ENCODE results near the gene ZNF462.

ZNF462 gene

DNA sequence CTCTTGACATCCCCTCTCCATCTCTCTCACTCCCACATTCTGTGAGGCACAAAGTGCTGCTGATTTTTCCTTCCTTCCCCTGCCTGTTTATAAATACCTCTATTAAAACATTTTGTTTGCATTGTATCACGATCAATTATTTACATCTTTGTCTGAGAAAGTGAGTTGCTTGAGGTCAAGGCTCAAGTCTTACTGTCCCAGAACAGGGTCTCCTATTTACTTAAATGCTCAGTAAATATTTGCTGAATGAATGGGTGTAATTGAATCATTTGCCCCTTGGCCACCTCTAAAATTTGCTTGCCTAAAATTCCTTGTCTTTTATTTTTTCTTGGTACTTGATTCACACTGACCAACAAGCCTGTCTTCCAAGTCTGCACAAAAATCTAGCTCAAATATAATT is 103.5 kb downstream of the ZNF462 start:
- H3K4me3 ChIP-seq (ENCODE audit: control insufficient read depth, low read depth, low read length), result no peak overlapping the region
- TF ChIP-seq, protein P1, sequence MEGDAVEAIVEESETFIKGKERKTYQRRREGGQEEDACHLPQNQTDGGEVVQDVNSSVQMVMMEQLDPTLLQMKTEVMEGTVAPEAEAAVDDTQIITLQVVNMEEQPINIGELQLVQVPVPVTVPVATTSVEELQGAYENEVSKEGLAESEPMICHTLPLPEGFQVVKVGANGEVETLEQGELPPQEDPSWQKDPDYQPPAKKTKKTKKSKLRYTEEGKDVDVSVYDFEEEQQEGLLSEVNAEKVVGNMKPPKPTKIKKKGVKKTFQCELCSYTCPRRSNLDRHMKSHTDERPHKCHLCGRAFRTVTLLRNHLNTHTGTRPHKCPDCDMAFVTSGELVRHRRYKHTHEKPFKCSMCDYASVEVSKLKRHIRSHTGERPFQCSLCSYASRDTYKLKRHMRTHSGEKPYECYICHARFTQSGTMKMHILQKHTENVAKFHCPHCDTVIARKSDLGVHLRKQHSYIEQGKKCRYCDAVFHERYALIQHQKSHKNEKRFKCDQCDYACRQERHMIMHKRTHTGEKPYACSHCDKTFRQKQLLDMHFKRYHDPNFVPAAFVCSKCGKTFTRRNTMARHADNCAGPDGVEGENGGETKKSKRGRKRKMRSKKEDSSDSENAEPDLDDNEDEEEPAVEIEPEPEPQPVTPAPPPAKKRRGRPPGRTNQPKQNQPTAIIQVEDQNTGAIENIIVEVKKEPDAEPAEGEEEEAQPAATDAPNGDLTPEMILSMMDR (IDR thresholded peaks at IDR 0.05; ENCODE audit: control insufficient read depth, insufficient read depth, low read depth, low read length, missing control alignments), result no peak
- no peak for DNase-seq (ENCODE audit: low read depth)

DNA sequence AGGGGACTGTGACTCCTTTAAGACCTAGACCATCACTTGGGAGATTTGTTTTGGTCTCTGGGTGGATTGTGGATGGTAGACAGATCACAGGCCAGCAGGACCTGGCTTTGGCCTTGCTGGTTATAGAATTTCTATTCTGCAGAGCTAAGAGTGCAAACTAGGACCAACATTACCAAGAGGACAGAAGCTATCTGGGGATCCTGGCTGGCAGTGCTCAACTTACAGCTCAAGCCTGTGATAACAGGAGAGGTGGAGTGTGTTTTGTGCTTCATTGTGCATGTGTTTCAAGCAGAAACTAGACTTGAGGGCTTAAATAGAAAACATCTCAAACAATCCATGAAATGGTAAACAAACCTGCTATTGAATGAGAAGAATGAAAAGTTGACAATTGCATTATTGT is 106.7 kb downstream of the ZNF462 start:
- DNase-seq (ENCODE audit: low read depth), result no peak
- TF ChIP-seq, protein P1 (IDR thresholded peaks at IDR 0.05; ENCODE audit: control insufficient read depth, insufficient read depth, low read depth, low read length, missing control alignments), result no peak
- H3K4me3 ChIP-seq (ENCODE audit: control insufficient read depth, low read depth, low read length), result no peak overlapping the region

DNA sequence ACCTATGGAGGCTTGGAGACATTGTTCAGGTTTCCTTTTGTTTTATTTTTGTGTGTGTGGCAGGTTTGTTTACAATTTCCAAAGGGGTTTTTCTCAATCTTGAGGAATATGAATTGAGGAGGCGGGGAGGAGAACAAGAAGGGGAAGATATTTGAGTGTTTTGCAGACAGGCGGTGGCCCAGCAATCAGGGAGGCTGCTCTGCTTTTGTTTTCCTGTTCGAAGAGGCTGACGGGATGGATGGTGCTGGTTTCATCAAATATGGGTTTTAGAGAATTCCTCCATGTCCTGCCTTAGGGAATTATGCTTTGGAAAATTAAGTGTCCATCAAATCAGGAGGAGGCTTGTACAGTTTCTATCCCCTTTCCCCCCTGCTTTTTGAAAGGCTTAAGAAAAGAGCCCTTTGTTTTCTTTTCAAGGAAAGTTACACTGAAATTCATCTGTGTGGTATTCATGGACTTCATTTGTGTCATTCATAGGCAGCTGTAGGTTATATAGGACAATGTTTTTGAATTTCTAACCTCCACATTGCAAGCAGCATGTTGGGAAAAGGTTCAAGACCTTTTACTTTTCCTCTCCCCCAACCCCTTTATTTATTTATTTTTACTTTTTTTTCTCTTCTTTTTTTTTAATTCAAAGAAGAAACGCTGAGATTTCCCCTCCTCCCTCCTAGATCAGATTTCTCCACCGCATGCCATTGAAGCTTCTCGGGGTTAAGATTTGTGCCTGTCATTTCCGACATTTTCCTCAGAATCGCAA is 107.4 kb downstream of the ZNF462 start:
- DNase-seq (ENCODE audit: low read depth), result no peak
- TF ChIP-seq, protein P1 (IDR thresholded peaks at IDR 0.05; ENCODE audit: control insufficient read depth, insufficient read depth, low read depth, low read length, missing control alignments), result no peak
- H3K4me3 ChIP-seq (ENCODE audit: control insufficient read depth, low read depth, low read length), result no peak overlapping the region

DNA sequence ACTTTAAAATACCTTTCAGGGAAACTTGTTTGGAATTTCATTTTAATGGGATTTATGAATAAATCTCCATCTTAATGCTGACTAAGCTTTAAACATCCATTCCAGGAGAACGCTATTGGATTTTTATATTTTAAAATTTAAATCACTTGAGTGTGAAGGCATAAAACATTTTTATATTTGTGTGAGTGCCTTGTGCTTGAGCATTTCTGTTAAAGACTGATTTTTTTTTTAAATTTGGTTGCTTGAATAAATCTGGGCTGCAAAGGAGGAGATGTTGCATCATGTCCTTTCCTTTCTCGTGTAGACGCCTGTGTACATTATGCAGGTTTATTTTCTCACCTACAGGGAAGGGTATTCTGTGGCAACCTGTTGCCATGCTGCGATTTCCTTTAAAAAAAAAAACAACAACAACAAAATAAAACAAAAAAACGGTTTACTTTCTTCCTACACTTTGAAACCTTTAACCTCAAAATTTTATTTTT is 108.1 kb downstream of the ZNF462 start:
- no peak overlapping the region for H3K4me3 ChIP-seq (ENCODE audit: control insufficient read depth, low read depth, low read length)
- no peak for DNase-seq (ENCODE audit: low read depth)
- TF ChIP-seq, protein P1 (IDR thresholded peaks at IDR 0.05; ENCODE audit: control insufficient read depth, insufficient read depth, low read depth, low read length, missing control alignments), result no peak

DNA sequence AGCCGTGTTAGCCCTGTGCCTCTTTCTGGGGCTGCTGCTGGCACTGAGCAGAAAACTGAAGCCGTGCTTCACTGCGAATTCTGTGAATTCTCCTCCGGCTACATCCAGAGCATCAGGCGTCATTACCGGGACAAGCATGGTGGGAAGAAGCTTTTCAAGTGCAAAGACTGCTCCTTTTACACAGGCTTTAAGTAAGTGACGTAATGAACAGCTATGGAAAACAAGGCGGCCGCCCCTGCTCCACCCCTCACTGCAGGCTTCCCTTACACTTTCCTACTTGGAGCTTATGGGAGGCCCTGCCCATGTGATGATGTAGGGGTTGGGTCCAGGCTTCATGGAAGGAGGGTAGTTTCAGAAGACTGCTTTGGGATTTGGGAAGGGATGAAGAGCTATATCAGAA is 109.1 kb downstream of the ZNF462 start:
- no peak overlapping the region for H3K4me3 ChIP-seq (ENCODE audit: control insufficient read depth, low read depth, low read length)
- TF ChIP-seq, protein P1 (IDR thresholded peaks at IDR 0.05; ENCODE audit: control insufficient read depth, insufficient read depth, low read depth, low read length, missing control alignments), result no peak

DNA sequence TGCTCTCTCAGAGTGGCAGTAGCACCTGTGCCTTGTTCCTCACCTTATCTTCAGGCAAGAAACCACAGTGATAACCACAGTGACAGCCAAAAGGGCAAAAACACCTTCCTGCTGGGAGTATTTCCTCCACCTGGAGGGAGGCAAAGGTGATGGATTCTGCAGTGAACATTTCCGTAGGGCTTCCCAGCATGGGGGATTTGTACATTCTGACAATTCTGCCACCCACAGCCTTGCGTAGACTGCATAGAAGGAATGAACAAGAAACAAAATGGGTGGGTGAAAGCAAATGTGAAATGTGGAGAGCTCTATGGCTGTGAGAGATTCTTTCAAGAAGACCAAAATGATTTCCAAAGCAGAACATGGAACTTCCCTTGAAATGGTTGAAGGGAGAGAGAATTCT is 111.4 kb downstream of the ZNF462 start:
- DNase-seq (ENCODE audit: low read depth), result no peak
- TF ChIP-seq, protein P1 (IDR thresholded peaks at IDR 0.05; ENCODE audit: control insufficient read depth, insufficient read depth, low read depth, low read length, missing control alignments), result no peak
- H3K4me3 ChIP-seq (ENCODE audit: control insufficient read depth, low read depth, low read length), result no peak overlapping the region

More for the DNA sequence above, 109.1 kb downstream of the ZNF462 start:
- no peak for DNase-seq (ENCODE audit: low read depth)

Data from AG09309 (cell line).